ENCODE data around the gene SMC2.

The SMC2 gene

GRCh38 chr9:104093647-104094533 lies at the start of gene SMC2:
Gene SMC2, plus strand, starts transcription at chr9:104094309. Its CDS starts 1,076 bp downstream, at chr9:104095385.
- peak; percentile 97 for DNase-seq

DNA sequence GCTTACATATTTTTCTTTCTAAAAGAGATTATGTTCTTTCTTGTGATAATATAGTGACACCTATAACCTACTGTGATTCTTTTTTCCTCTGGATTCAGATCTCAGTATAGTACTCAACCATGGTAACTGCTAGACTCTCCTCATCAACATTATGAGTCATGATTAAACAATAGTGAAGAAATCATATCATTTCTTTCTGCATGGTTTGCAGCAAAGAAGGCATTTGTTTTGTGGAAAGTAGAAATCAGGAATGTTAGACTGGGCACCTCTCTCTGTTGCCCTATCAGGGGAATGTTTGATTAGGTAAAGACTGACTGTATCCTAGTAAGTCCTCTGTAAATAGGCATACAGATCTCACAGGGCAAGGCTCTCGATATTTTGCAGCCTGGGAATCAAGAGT lies 25.6 kb upstream of the SMC2 start:
- no peak for DNase-seq

- no peak for DNase-seq
These were observed 24.8 kb upstream of the SMC2 start for GRCh38 chr9:104069288-104069687.

GRCh38 chr9:104071589-104071988 lies 22.5 kb upstream of the SMC2 start:
- no peak for DNase-seq

DNA sequence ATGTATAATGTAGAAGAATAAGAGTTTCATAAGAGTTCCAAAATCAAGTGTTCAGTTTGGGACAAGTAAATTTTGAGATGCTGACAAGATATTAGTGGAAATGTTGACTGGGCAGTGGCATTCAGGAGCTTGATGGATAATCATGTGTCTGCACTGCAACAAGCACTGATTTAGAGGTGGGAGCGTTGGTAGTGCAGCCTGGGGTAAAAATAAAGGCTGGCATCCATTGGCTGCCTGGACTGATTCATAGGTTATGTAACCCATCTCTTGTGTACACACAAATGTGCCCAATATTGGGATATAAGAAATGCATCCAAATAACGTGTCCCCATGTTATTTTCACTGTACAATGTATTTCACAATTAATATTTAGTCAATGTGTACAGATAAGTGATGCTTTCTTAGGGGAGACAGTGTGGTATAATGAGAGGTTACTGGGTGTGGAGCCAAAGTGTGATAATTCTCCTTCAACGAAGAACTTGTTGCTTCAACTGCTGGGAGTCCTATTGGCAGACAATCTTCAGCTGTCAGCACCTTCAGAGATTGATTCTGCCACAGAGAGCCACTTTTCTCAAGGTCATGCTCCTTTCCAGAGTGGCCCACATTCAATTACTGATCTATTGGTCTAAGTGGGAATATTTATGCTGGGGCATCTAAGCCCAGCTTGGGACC lies 20.9 kb upstream of the SMC2 start:
- no peak for DNase-seq

- no peak for DNase-seq
These were observed 20.4 kb upstream of the SMC2 start for GRCh38 chr9:104073770-104074133.

DNA sequence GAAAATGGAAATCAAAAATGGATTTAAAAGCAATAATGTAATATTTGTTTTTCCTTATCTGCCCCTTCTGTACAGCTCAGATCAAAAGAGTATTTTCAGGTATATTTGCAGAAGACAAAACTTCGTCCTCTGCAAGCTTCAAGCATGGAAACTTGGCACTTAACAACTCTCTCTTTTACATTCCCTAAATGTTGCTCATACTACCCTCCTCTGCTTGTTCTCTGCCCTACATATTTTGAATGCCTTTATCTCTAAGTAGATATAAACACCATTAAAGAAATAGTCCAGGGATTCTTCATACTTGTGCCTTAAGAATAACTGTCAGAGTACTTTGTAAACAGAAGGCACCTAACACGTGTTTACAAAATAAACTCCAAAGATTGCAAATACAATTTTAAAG lies 19.2 kb upstream of the SMC2 start:
- no peak for DNase-seq

- no peak for DNase-seq
These were observed 18.0 kb upstream of the SMC2 start for GRCh38 chr9:104075801-104076753.

- no peak for DNase-seq
These were observed 15.5 kb upstream of the SMC2 start for GRCh38 chr9:104078596-104078995.

DNA sequence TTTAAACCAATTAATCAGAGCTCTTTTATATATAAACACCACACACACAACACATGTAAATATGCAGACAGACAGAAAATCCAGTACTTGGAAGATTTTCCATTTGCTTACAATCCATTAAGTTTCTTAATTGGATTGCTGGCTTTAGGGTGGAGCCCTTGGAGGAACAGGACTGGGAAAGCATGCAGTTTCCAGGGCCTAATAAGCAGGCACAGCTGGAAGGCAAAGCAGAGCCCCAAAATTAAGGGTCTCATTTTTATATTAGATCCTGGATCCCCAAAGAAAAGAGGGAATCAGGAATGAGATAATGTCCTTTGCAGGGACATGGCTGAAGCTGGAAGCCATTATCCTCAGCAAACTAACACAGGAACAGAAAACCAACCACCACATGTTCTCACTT lies 13.1 kb upstream of the SMC2 start:
- DNase-seq, result no peak

DNA sequence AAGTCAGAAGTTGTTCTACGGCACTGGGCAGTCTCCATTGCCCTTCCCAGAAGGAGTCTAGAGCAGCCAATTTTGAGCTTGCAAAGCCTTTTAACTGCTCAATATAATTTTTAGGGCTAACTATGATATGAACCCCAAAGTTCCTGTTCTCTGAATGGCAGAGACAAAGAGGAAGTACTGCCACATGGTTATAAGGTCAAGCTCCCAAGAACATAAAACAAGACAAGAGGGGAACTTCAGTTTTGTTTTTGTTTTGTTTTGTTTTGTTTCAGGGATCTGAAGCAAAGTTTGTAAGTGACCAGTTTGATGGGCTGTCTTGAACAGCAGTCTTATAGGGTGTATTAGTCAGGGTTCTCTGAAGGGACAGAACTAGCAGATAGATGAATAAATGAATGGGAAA lies 11.9 kb upstream of the SMC2 start:
- no peak for DNase-seq

DNA sequence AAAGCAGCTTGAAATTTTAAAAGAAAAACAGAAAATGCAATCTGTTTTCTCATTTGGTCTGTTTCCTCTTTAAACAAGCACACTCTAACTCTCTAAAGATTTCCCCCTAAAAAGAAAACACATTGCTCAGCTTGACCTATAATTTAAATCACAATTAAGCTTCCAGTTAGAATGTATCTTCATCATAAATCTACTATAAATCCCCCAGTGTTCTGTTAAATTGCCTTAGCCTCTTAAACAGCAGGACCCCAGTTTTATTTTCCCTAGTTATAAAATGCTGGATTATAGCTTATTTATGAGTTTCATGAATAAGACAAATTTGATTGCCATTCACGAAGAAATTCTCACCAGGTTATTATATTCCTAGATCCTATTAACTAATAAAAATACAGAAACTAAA lies 8.6 kb upstream of the SMC2 start:
- no peak for DNase-seq

DNA sequence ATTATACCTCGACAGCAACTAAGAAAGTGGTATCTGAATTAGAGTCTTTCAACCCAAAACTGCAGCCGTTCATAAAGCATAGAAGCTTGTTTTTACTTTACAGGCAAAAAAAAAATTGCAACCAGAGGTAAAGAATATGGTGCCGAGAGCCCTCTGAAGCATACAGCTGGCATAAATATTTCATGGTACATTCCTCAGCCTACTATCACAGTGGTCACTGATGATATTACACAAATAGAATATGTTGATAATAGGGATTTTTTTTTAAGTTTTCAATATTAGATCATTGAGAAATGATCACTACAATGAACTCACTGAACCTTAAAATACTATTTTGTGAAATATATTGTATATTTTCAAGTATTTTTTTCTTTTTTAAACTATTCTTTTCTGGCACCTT lies 6.2 kb upstream of the SMC2 start:
- no peak for DNase-seq

DNA sequence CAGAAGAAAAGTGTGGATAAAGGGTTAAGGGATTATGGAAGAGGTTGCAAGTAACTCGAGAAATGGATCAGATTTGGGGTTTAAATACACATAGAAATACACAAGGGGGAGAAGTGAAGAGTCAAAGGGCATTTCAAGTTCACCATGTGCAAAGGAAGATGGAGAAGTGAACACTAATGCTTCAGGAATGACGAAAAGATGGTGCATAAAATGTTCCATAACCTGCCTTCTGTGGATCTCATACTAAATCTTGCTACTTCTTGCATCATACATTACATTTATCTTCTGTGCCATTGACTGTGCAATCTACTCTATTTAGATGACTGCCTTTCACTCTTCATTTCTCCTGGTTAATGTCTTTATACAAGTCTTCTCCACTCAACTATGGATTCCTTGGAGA lies 5.7 kb upstream of the SMC2 start:
- no peak for DNase-seq

GRCh38 chr9:104090578-104090977 lies 3.5 kb upstream of the SMC2 start:
- DNase-seq, result no peak

- DNase-seq, result no peak
These were observed 3.0 kb upstream of the SMC2 start for GRCh38 chr9:104091116-104091515.

GRCh38 chr9:104091708-104092107 lies 2.4 kb upstream of the SMC2 start:
- no peak for DNase-seq

DNA sequence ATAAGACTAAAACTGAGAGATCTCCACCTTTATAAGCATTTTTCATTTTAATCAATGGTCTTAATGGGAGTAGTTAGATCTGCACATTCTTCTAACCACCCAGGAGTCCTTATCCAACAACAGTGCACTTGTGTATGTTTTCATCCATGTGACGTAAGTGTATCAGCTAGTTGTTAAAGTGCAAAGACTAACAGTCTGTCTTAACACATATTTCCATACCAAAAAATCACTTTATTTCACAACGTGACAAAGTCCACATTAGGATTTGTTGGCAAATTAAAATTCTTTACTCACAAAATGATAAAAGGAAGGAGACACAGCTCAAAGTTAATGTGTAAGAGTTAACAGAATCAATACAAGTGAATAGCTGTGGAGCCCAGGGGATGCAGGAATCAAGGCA lies 1.9 kb upstream of the SMC2 start:
- no peak for DNase-seq

DNA sequence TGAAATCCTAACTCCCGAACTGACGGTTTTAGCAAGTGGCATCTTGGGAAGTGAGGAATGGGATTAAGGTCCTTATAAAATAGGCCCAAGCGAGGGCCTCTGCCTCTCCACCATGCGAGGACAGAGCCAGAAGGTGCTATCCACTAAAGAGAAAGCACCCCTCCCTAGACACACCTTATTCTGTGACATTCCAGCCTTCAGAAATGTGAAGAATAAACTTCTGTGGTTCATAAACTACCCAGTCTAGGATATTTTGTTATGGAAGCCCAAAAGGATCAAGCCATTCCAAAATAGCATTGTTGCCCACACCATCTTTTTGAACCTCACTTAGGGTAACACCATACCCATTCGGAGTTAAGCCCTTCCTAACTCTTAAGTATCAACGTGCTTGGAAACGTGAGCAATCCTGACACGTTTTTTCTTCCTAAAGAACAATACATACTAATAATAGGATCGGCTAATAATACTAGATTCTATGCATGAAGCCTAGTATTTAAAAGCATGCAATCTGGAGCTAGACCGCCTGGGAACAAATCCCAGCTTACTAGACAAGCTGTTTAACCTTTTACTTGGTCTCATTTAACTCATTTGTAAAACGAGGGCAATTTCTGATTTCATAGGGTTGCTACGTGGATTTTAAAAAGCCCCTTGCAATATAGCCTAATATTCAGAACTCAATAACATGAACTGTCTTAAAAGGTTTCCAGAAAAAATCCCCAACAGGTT lies 1.1 kb upstream of the SMC2 start:
- DNase-seq, result no peak

GRCh38 chr9:104094534-104095015 lies 466 bp downstream of the SMC2 start:
- DNase-seq, result no peak

GRCh38 chr9:104099630-104100029 lies 5.5 kb downstream of the SMC2 start:
- DNase-seq, result no peak

DNA sequence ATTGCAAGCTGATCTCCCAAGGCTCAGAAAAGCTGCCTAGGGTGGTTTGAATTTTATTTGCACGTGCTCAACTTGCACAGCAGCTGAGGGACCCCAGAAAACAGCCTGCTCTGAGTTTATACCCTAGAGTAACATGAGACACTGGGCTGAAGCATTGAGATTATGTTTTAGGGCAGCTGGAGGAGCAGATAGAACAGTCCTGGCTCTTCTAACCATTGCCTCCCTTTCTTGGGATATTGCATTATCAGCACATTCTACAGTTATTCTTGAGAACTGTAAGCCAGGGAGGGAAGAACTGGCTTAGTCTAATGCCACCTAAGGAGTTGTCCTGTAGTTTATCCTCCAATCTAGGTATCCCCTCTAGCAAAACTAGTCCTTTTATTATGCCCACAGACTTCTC lies 10.3 kb downstream of the SMC2 start:
- no peak for DNase-seq
